K562 (cell line): ENCODE measurements around the gene RO60. TPM values are rescaled to one million over a fixed set of nuclear protein-coding genes. Genes with fewer than 3 reads are reported as not detected.

Source experiments
- ATAC-seq: fragments of 200-7000 bp; cut with Tn5 transposase; 3 replicates; pipeline ENCODE4 v1.9.1; 2020; ENCODE audit warnings: moderate library complexity
- BruUV-seq: library from RNA; stranded (reverse); fragments of 400-500 nt; replicated peaks from 2 replicates; lab custom pipeline; 2021; lab: Mats Ljungman, UMichigan
- CTCF ChIA-PET: fragments of 300-600 bp; formaldehyde crosslinking; extraction: SDS; loops from one replicate; lab custom pipeline; 2021; ENCODE audit warnings: low intra/inter-chr PET ratio; lab: Yijun Ruan, JAX
- POLR2A ChIA-PET: fragments of 300-600, 350-650 bp; sonication (Branson Sonifier 250); formaldehyde crosslinking; extraction: SDS; loops from one replicate; lab custom pipeline; 2021; ENCODE audit warnings: antibody characterized with exemption, inconsistent platforms; lab: Yijun Ruan, JAX
- DNase-seq, 4 experiments: peaks; one replicate each; pipeline versions ENCODE4 v3.0.0 to v3.0.0-alpha.2; 2011 to 2018; ENCODE audit warnings: low spot score in 3 of 4, mixed read lengths in 3 of 4; ENCODE audit errors: extremely low read depth in 1 of 4
- FAIRE-seq: peaks from 2 replicates; lab custom pipeline; 2011; peaks lifted over from hg19 to GRCh38; lab: Jason Lieb, UNC
- H2AFZ ChIP-seq: 2 replicates; pipeline ENCODE4 v1.6.0; 2011; ENCODE audit warnings: low read depth, low read length, control low read depth, inconsistent platforms
- H3K27ac ChIP-seq: fragments of 200-600 bp; 3 replicates; pipeline ENCODE4 v1.8.0; 2011; ENCODE audit warnings: low read depth, mild to moderate bottlenecking, control low read depth, inconsistent platforms, low read length, moderate library complexity, mixed read lengths; ENCODE audit errors: extremely low read depth
- H3K27me3 ChIP-seq, 2 experiments: fragments of 300-600 bp in 1 of 2; 2 replicates in 1 of 2; 3 replicates in 1 of 2; pipeline versions ENCODE4 v1.6.0 to v1.8.0; 2011; ENCODE audit warnings: inconsistent platforms in 2 of 2, low read length in 2 of 2, mild to moderate bottlenecking in 1 of 2, mixed read lengths in 1 of 2, moderate library complexity in 1 of 2; ENCODE audit not compliant: control insufficient read depth in 2 of 2, insufficient read depth in 2 of 2
- H3K36me3 ChIP-seq: fragments of 300-600 bp; 3 replicates; pipeline ENCODE4 v1.8.0; 2011; ENCODE audit warnings: mild to moderate bottlenecking, low read length, inconsistent platforms; ENCODE audit not compliant: control insufficient read depth, insufficient read depth
- H3K4me1 ChIP-seq, 2 experiments: fragments of 200-600 bp in 1 of 2; replicated peaks in 1 of 2; 2 replicates in 1 of 2; 3 replicates in 1 of 2; pipeline versions ENCODE4 v1.5.1 to v1.8.0; 2011; ENCODE audit warnings: inconsistent platforms in 2 of 2, low read length in 2 of 2, mild to moderate bottlenecking in 1 of 2, mixed read lengths in 1 of 2, moderate library complexity in 1 of 2; ENCODE audit not compliant: control insufficient read depth in 2 of 2, insufficient read depth in 2 of 2
- H3K4me2 ChIP-seq: 2 replicates; pipeline ENCODE4 v1.6.1; 2011; ENCODE audit warnings: low read length, control low read depth, inconsistent platforms, mixed read lengths; ENCODE audit not compliant: insufficient read depth
- H3K4me3 ChIP-seq: fragments of 200-600 bp; sonication (generic), shearing (Covaris generic); 2 replicates; pipeline ENCODE4 v1.5.1; 2016; ENCODE audit warnings: control low read depth, inconsistent platforms
- H3K79me2 ChIP-seq: fragments of 200-600 bp; 3 replicates; pipeline ENCODE4 v1.8.0; 2011; ENCODE audit warnings: low read length, inconsistent platforms; ENCODE audit not compliant: control insufficient read depth, insufficient read depth
- H3K9ac ChIP-seq, 2 experiments: 2 replicates each; pipeline versions ENCODE4 v1.6.0 to v1.6.1; 2011; ENCODE audit warnings: low read depth in 2 of 2, low read length in 2 of 2, control low read depth in 1 of 2, inconsistent platforms in 1 of 2, mild to moderate bottlenecking in 1 of 2, mixed read lengths in 1 of 2; ENCODE audit not compliant: insufficient read depth in 1 of 2
- H3K9me1 ChIP-seq: one replicate; pipeline ENCODE4 v1.6.0; 2011; ENCODE audit warnings: inconsistent platforms, mild to moderate bottlenecking, low read length, moderate library complexity; ENCODE audit not compliant: control insufficient read depth, insufficient read depth
- H3K9me3 ChIP-seq: replicated peaks from 2 replicates; pipeline ENCODE4 v1.5.1; 2011; ENCODE audit warnings: low read depth, low read length, inconsistent platforms; ENCODE audit not compliant: control insufficient read depth, insufficient read depth
- H4K20me1 ChIP-seq: replicated peaks from 2 replicates; pipeline ENCODE4 v1.6.1; 2011; ENCODE audit warnings: low read length, inconsistent platforms, mixed read lengths; ENCODE audit not compliant: control insufficient read depth, insufficient read depth
- ATF1 ChIP-seq, 2 experiments: fragments of 450-650 bp in 1 of 2; IDR thresholded peaks; 2 replicates each; pipeline ENCODE4 v1.6.1; 2016; ENCODE audit warnings: missing compliant biosample characterization in 1 of 2, missing genetic modification characterization in 1 of 2
- CEBPZ ChIP-seq: fragments of 150-350 bp; IDR thresholded peaks from 2 replicates; pipeline ENCODE4 v1.6.1; 2014; ENCODE audit warnings: low read depth, mild to moderate bottlenecking, low read length, borderline replicate concordance
- HCFC1 ChIP-seq: IDR thresholded peaks from 2 replicates; pipeline ENCODE4 v1.6.1; 2012; ENCODE audit warnings: low read depth, low read length, improper control_type of control experiment
- MBD1 ChIP-seq: fragments of 250-450 bp; sonication (Bioruptor Pico); IDR thresholded peaks from 2 replicates; pipeline ENCODE4 v1.8.0; 2022; ENCODE audit warnings: inconsistent platforms
- MIER1 ChIP-seq: fragments of 450-650 bp; IDR thresholded peaks from 2 replicates; pipeline ENCODE4 v1.6.1; 2016; ENCODE audit warnings: antibody characterized with exemption, mild to moderate bottlenecking, low read depth
- OTX1 ChIP-seq: fragments of 450-650 bp; formaldehyde crosslinking; IDR thresholded peaks from 2 replicates; pipeline ENCODE4 v1.4.0; 2022; ENCODE audit warnings: mild to moderate bottlenecking
- PCBP1 ChIP-seq: fragments of 200-400 bp; formaldehyde crosslinking; IDR thresholded peaks from 2 replicates; pipeline ENCODE4 v1.6.1; 2018; ENCODE audit warnings: mild to moderate bottlenecking, low read depth, low read length; ENCODE audit not compliant: poor library complexity, severe bottlenecking
- SFPQ ChIP-seq: fragments of 200-400 bp; formaldehyde crosslinking; IDR thresholded peaks from 2 replicates; pipeline ENCODE4 v1.6.1; 2017; ENCODE audit warnings: mild to moderate bottlenecking, low read depth, low read length, moderate library complexity
- SIX5 ChIP-seq, 2 experiments: IDR thresholded peaks; 2 replicates each; pipeline ENCODE4 v1.6.1; 2011; ENCODE audit warnings: low read length in 2 of 2, borderline replicate concordance in 1 of 2, low read depth in 1 of 2, mild to moderate bottlenecking in 1 of 2, moderate library complexity in 1 of 2; ENCODE audit not compliant: insufficient read depth in 1 of 2
- SREBF1 ChIP-seq: fragments of 150-350 bp; IDR thresholded peaks from 2 replicates; pipeline ENCODE4 v1.6.1; 2014; ENCODE audit warnings: antibody characterized with exemption, low read depth, low read length, borderline replicate concordance
- WGBS: fragments of 100-300 bp; shearing (Covaris generic); methylation state at CpG from one replicate; pipeline ENCODE4 v1.1.6; 2016; ENCODE audit warnings: low coverage, mixed read lengths; ENCODE audit not compliant: insufficient coverage; ENCODE audit errors: missing lambda C conversion rate; 5-methylcytosine and 5-hydroxymethylcytosine counted together
- in situ Hi-C: fragments of 300-500 bp; cut with MboI; formaldehyde crosslinking; loops from 4 replicates; pipeline ENCODE4 v1.15.0; 2018; ENCODE audit warnings: inconsistent platforms, mixed read lengths
- intact Hi-C: fragments of 100-400 bp; cut with micrococcal nuclease; formaldehyde crosslinking; loops from 2 replicates; pipeline ENCODE4 v1.14.2; 2022
- polyA plus RNA-seq, 8 experiments: library from polyadenylated mRNA; depleted of rRNA in 4 of 8; stranded (reverse) in 5 of 8; unstranded in 3 of 8; fragments of >200 nt; fragmentation: Nextera tagmentation in 2 of 8; fragmentation: Illumina TruSeq in 1 of 8; extraction: Ambion mirVana in 2 of 8; extraction: Trizol in 1 of 8; gene quantifications; 2 replicates each; pipeline versions ENCODE4 v1.2.1 to v1.2.3, GENCODE V29; 2011 to 2014; ENCODE audit warnings: inconsistent platforms in 1 of 8, missing spikeins in 1 of 8
- total RNA-seq, 7 experiments: library from RNA; depleted of rRNA in 6 of 7; stranded (reverse); fragments of >200 nt in 6 of 7; fragmentation: Illumina TruSeq in 2 of 7; extraction: Trizol in 2 of 7; gene quantifications; 2 replicates each; pipeline versions ENCODE4 v1.2.1 to v1.2.3, GENCODE V29; 2011 to 2021; ENCODE audit warnings: low replicate concordance in 1 of 7

RO60 gene
- total and polyA plus RNA-seq, 9 of the 15 experiments (the other 6 are each of a cell fraction or from before 2014, with no cell fraction given), result 24.9 to 187 (median 101) TPM

GRCh38 chr1:193013707-193014106 lies 45.7 kb upstream of the RO60 start:
- no peak for FAIRE-seq
- Histone ChIP-seq H3K9me1 (no peaks in the 10 kb centered on the region), H3K9ac (no peak overlapping the region), H3K4me2 (no peak overlapping the region), H2AFZ (no peak overlapping the region), H3K27ac (no peak overlapping the region), H3K9me3 (no peaks in the 10 kb centered on the region), H3K4me3 (no peak overlapping the region), H3K4me1 (no peaks in the 10 kb centered on the region), H4K20me1 (no peaks in the 10 kb centered on the region), H3K36me3 (peaks cover 45% of the 10 kb centered on the region), H3K27me3 (no peaks in the 10 kb centered on the region), H3K79me2 (no peaks in the 10 kb centered on the region)
- BruUV-seq, result no TSS peak
- in situ Hi-C loops (loop anchor here (10.0 kb wide), 1 partner anchor 199 kb away; no protein-coding TSS in a partner anchor), intact Hi-C loops (no loop called here)
- ATAC-seq, result no peak
- 84% methylated on average over 7 of the region's 7 CpGs for WGBS
- DNase-seq, result no peak
- ChIA-PET CTCF (no interaction called here), POLR2A (interaction anchor here (0.9 to 1.6 kb wide), 5 partner anchors 8 to 45 kb away, joined by 3 to 5 read pairs (median 3); partner anchors contain the start of gene UCHL5)
- TF ChIP-seq SIX5 (IDR thresholded peaks at IDR 0.05; ENCODE audit: borderline replicate concordance in 1 of 2, insufficient read depth in 1 of 2, low read depth in 1 of 2, low read length in 2 of 2), result no peak
- TF ChIP-seq HCFC1, result no peak
- no peak for TF ChIP-seq SREBF1
- no peak for TF ChIP-seq SFPQ
- no peak for TF ChIP-seq ATF1 (CRISPR knock-in tag; IDR thresholded peaks at IDR 0.05)
- no peak for TF ChIP-seq ATF1 (tag; IDR thresholded peaks at IDR 0.05)
- no peak for TF ChIP-seq CEBPZ
- TF ChIP-seq OTX1 (CRISPR knock-in tag), result no peak
- TF ChIP-seq MIER1, result no peak
- TF ChIP-seq PCBP1, result no peak
- TF ChIP-seq MBD1, result no peak
